ENCODE data around the gene ZDBF2.
"Not testable (repeated sequence)": the region's sequence is repeated elsewhere in the genome, so short reads cannot be mapped to it uniquely, and the experiment has no call there.

ZDBF2 gene

GRCh38 chr2:206274434-206275311, at the start of gene ZDBF2:
Gene ZDBF2 (plus strand): TSS chr2:206274663. CDS start chr2:206281850, 7,187 bp downstream.
- DNase-seq = peak; percentile 65 to 72

- DNase-seq = no peak
Measured at GRCh38 chr2:206225435-206226232, 48.8 kb upstream of the ZDBF2 start.

DNA sequence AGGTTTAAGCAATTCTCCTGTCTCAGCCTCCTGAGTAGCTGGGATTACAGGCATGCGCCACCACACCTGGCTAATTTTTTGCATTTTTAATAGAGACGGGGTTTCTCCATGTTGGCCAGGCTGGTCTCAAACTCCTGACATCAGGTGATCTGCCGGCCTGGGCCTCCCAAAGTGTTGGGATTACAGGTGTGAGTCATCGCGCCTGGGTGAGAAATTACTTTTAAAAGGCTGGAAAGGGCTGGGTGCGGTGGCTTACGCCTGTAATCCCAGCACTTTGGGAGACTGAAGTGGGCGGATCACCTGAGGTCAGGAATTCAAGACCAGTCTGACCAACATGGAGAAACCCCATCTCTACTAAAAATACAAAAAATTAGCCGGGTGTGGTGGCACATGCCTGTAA, 45.8 kb upstream of the ZDBF2 start:
- DNase-seq = not testable (repeated sequence)

DNA sequence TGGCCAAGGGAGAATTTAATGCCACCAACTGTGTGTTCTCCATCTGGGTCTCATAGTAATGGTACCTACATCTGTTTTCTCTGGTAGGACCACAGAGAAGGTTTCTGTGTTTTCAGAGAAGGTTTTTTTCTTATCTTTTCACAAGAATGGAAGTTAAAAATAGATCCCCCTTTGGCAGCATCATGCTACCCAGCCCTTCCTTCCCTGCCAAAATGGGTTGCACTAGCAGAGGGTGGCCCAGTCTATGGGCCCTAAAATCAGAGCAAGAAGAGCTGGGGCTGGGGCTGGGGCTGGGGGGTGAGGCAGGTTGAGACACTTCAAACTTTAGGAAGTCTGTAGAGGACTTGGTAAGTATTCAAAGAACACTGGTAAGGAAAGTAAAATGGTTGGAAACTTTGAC, 44.8 kb upstream of the ZDBF2 start:
- no peak for DNase-seq

GRCh38 chr2:206230060-206230762, 44.3 kb upstream of the ZDBF2 start:
- DNase-seq = no peak

GRCh38 chr2:206231669-206232286, 42.7 kb upstream of the ZDBF2 start:
- no peak for DNase-seq

- no peak for DNase-seq
Measured at GRCh38 chr2:206232287-206233035, 42.0 kb upstream of the ZDBF2 start.

DNA sequence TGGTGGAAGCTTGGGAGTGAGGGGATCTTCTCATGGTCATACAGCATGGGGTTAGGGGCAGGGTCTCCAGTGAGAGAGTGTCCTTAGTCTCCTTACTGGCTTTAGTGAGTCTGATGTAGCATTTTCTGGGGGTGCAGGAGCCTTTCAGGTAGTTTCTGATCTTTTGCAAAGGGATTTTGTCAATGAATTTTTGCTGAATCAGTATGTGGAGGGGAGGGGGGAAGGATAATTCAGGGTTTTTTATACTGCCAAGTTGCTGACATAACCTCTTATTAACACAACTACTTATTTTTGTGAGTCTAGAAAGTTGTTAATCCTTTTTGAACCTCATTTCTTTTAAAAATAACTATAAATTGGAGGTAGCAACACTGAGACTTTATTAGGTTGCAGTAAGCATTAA, 35.3 kb upstream of the ZDBF2 start:
- DNase-seq = no peak

GRCh38 chr2:206240327-206240726, 34.1 kb upstream of the ZDBF2 start:
- DNase-seq = no peak

DNA sequence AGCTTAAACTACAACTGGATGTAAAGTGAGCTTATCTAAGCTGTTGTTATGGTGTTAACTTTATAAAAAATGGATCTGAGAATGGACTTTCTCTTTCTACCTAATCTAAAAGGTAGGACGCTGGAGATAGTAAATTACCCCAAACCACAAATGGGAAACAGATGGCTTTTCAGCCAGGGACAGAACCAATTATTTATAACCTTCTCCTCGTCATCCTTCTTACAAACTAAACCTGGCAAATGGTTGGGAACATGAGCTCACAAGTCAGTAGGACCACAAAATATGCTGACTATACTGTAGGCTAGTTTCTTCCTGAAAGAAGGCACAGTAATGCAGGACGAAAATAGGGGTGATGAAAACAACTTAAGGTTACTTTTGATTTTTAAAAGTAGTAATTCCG, 32.7 kb upstream of the ZDBF2 start:
- DNase-seq = no peak

GRCh38 chr2:206245265-206245672, 29.2 kb upstream of the ZDBF2 start:
- no peak for DNase-seq

GRCh38 chr2:206250041-206250897, 24.2 kb upstream of the ZDBF2 start:
- DNase-seq = no peak

DNA sequence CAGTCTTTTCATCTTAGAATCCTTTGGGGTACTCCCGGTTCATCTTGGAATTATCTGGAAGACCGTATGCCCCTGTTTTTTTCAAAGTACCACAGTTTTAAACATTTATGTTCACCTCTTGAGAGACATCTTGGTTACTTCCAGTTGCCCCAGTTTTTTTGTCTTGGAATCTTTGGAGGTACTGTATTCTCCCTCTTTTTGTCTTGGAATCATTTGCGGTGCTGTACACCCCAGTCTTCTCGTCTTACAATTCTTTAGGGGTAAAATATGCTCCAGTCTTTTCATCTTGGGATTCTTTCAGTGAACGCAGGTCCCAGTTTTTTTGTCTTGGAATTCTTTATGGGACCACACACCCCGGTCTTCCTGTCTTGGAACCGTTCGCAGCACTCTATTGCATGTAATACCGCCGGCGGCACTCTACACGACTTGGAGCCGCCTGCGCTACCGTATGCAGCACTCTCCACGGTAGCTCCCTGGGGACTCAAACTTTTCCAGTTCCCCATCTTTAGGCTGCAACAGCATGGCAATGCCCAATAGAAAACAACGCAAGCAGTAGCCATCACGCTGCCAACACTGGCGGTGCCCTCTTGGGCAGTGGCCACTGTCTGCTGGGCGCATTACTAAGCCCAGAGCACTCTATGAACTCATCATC, 21.2 kb upstream of the ZDBF2 start:
- no peak for DNase-seq

DNA sequence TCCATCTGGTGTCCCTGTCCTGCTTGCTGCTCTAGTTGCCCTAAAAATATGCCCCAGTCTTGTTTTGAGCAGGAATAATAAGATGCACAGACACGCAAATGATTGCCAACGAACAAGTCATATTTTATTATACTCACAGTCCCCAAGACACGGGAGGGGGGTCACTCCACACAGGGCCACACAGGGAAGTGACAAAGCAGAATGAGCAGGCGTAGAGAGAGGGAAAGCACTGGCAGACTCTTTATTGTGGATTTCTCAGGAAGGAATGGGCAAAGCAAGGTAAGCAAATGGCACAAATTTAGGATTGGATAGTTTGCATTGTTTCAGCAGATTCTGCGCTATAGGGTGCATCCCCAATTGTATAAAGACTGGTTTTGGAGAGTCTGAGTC, 20.7 kb upstream of the ZDBF2 start:
- DNase-seq = no peak

DNA sequence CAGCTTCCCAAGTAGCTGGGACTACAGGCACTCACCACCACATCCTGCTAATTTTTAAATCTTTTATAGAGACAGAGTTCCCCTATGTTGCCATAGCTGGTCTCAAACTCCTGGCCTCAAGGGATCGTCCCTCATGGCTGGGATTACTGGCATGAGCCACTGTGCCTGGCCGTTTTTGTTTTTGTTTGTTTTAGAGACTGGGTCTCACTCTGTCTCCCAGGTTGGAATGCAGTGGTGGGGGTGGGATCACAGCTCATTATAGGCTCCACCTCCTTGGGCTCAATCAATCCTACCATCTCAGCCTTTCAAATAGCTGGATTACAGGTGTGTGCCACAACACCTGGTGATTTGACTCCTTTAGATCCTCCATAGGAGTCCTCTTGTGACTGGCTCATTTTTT, 19.5 kb upstream of the ZDBF2 start:
- no peak for DNase-seq

DNA sequence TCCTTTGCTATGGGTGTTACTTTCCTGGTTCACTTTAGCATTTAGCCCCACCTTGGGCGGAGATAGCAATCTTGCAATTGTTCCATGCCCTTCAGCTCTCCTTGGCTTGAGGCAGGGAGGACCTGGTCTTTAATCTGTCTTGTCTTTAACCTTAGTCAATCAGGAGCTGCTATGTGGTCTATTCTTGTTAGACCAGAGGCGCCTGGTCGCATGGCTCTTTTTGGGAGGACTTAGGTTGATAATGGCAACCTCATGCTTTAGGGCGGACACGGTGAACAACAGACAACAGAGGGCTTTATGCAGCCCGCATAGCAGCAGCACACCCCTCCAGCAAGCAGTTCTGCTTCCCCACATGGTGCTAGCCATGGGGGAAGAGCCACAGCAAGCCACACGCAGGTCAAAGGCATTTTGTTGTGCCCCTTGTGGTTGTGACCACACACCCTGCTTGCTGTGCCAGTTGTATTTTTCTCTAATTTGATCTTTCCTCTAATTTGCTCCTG, 17.7 kb upstream of the ZDBF2 start:
- no peak for DNase-seq

DNA sequence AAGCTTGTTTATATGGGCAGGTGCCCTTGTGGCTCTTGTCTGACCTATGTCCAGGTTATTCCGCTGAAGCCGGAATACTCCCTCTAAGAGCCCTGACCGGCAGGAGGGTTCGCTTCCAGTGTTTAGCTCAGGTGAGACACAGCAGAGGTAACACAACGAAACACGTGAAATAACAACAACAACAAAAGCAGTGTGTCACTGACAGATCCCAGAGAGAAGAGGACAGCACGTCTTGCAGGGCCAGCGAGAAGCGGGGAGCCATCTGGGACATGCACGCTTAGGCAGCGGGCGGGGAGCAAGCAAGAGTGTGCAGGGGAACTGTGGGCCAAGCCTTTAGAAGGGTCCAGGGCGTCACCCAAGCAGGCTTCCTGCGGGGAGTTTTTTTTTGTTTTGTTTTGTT, 17.1 kb upstream of the ZDBF2 start:
- DNase-seq = no peak

DNA sequence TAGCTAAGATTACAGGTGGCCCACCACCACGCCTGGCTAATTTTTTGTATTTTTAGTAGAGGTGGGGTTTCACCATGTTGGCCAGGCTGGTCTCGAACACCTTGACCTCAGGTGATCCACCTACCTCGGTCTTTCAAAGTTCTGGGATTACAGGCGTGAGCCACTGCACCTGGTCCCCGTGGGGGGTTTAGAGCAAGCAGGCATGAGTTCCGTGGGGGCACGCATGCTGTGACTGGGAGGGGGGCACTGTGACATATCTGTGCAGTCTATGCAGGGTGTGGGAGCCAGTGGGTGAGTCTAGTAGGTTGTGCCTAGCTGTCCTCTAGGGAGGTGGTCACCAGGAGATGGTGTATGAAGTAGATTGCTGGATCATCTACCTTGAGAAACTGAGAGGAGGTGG, 16.6 kb upstream of the ZDBF2 start:
- no peak for DNase-seq

DNA sequence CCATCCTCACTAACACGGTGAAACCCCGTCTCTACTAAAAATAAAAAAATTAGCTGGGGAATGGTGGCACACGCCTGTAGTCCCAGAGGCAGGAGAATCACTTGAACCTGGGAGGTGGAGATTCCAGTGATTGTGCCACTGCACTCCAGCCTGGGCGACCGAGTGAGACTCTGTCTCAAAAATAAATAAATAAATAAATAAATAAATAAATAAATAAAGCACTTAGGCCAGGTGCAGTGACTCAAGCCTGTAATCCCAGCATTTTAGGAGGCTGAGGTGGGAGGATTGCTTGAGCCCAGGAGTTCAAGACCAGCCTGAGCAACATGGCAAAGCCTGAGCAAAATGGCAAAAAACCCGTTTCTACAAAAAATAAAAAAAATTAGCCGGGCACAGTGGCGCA, 15.8 kb upstream of the ZDBF2 start:
- DNase-seq = not testable (repeated sequence)

DNA sequence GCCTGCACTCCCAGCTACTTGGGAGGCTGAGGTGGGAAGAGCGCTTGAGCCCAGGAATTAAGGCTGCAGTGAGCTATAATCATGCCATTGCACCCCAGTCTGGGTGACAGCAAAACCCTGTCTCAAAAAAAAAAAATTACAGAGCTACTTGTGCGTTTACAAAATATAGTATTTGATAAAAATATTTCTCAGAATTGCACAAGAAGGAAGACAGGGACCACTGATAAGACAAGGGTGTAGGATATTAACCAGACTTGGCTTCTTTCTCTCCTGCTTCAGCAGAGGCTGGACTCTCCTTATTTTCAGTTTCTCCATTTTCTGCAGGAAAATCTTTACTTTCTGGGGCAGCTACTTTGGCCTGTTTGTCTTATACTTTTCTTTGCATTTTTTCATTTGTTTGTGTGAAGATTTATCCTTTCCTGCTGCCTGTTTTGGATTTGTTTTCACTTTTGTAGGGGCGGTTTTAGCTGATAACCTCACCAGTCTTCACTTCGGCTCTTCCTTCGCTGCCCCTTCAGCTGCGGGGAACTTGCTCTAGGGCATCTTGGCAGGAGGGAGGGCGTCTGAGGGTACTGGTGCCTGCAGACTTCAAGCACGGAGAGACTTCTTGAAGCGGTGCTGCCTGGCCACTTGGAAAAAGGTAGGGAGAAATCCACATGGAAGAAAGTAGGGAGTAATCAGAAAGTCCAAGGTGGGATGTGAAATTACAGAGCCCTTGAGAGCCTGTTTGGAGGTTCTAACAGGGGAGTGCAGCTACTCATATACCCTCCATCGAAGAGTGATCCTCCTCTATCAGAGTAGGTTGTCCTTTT, 14.9 kb upstream of the ZDBF2 start:
- no peak for DNase-seq

Measured in activated T-cell treated with anti-CD3 and anti-CD28 coated beads, Interleukin-2, amount 50 U/mL, for 48 hours (primary cell).